Kidney epithelial cell (primary cell): Measurements from ENCODE around the gene GYPC. TPM values are rescaled to one million over a fixed set of nuclear protein-coding genes. Genes with fewer than 3 reads are reported as not detected.
"Not testable (repeated sequence)": the region's sequence is repeated elsewhere in the genome, so short reads cannot be mapped to it uniquely, and the experiment has no call there.

Experiments used
- DNase-seq: peaks from one replicate; pipeline ENCODE4 v3.0.0-alpha.2; 2010; ENCODE audit warnings: low read depth
- H3K27me3 ChIP-seq: 2 replicates; pipeline ENCODE4 v1.6.0; 2011; ENCODE audit warnings: low read length; ENCODE audit not compliant: control insufficient read depth, insufficient read depth
- H3K36me3 ChIP-seq: 2 replicates; pipeline ENCODE4 v1.5.1; 2011; ENCODE audit warnings: low read length; ENCODE audit not compliant: control insufficient read depth, insufficient read depth
- H3K4me3 ChIP-seq: 2 replicates; pipeline ENCODE4 v1.5.1; 2011; ENCODE audit warnings: low read depth, mild to moderate bottlenecking, control low read depth, low read length
- CTCF ChIP-seq: IDR thresholded peaks from 2 replicates; pipeline ENCODE4 v1.5.1; 2011; ENCODE audit warnings: mild to moderate bottlenecking, moderate library complexity, low read length, control low read depth, inconsistent platforms; ENCODE audit not compliant: insufficient read depth, poor library complexity, severe bottlenecking
- total RNA-seq: library from RNA; depleted of rRNA; stranded (reverse); fragments of >200 nt; gene quantifications from 2 replicates; pipeline ENCODE4 v1.2.3, GENCODE V29; 2015

Gene GYPC
- total RNA-seq, 1 donor from 2014 or later: 127 TPM

GRCh38 chr2:126692934-126693592, 37.1 kb downstream of the GYPC start:
- not testable (repeated sequence) for H3K36me3 ChIP-seq, H3K4me3 ChIP-seq

DNA sequence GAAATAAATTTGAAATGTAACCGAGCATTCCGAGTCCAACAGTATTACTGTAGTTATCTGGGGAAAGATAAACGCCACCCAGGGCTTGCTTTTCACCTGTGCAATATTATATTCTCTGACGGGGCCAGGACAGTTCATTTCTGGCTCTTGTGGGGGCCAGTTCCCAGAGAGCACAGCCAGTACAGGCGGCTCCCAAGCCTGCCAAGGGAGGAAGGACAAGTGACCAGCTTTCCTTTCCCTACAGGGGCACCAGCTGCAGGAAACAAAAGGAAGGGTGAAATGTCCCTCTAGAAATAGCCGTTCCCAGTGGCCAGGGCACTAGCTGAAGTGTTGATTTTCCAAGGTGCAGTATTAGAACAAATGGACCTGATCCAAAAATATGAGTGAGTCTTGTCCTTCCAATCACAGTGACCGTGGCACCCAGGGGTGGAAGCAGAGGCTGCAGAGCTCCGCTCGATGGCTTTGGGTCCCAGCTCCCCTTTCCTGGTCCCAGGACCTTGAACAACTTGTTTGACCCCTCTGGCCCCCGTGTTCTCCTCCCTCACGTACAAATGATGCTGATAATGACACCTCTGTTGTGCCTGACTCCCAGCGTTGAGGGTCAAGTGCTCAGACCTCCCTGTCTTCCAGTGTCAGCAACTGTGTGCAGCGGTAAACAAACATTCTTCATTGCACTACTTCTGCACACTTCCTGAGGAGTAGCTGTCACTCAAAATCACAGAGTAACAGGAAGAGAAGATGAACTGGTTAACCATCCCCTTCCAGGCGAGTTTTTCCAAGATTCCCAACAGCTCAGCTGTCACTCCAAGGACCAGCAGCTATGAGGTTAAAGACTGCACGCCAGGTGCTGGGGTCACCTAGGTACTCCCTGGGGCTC, 40.9 kb downstream of the GYPC start:
- Histone ChIP-seq H3K36me3 (no peaks in the 10 kb centered on the region), H3K27me3 (no peaks in the 10 kb centered on the region), H3K4me3 (no peak overlapping the region)
- no peak for TF ChIP-seq CTCF
- DNase-seq: no peak

More at GRCh38 chr2:126692934-126693592, 37.1 kb downstream of the GYPC start:
- DNase-seq, H3K27me3 ChIP-seq: not testable (repeated sequence)

- H3K27me3 ChIP-seq: no peaks in the 10 kb centered on the region
- no peak for TF ChIP-seq CTCF
- no peak for DNase-seq
- H3K36me3 ChIP-seq: no peaks in the 10 kb centered on the region
- H3K4me3 ChIP-seq: no peak overlapping the region
Measured at GRCh38 chr2:126698376-126698775, 42.4 kb downstream of the GYPC start.

- TF ChIP-seq CTCF: no peak
- no peaks in the 10 kb centered on the region for H3K27me3 ChIP-seq
- DNase-seq: no peak
- H3K4me3 ChIP-seq: no peak overlapping the region
- no peaks in the 10 kb centered on the region for H3K36me3 ChIP-seq
Measured at GRCh38 chr2:126699018-126699417, 43.1 kb downstream of the GYPC start.

GRCh38 chr2:126699716-126700581, 44.0 kb downstream of the GYPC start:
- no peaks in the 10 kb centered on the region for H3K27me3 ChIP-seq
- TF ChIP-seq CTCF: no peak
- H3K4me3 ChIP-seq: no peak overlapping the region
- no peaks in the 10 kb centered on the region for H3K36me3 ChIP-seq
- no peak for DNase-seq

- Histone ChIP-seq H3K36me3 (no peaks in the 10 kb centered on the region), H3K4me3 (no peak overlapping the region), H3K27me3 (no peaks in the 10 kb centered on the region)
- DNase-seq: no peak
- no peak for TF ChIP-seq CTCF
Measured at GRCh38 chr2:126700677-126701076, 44.7 kb downstream of the GYPC start.
